Stimulated activated CD4-positive, alpha-beta T cell treated with anti-CD3 and anti-CD28 coated beads, Interleukin-4, amount 100 ng/mL, for 24 hours (primary cell): Measurements from ENCODE around the gene MIXL1.
"Not testable (repeated sequence)": the region's sequence is repeated elsewhere in the genome, so short reads cannot be mapped to it uniquely, and the experiment has no call there.

Experiments
- DNase-seq: peaks from one replicate; pipeline ENCODE4 v3.0.0-alpha.2; 2020

The MIXL1 gene

GRCh38 chr1:226223157-226223785 lies at the start of gene MIXL1:
Gene MIXL1, plus strand, starts transcription at chr1:226223664. Its CDS starts 18 bp downstream, at chr1:226223682.
- no peak for DNase-seq

- peak; percentile 12 for DNase-seq
Measured at GRCh38 chr1:226176870-226177269, 46.6 kb upstream of the MIXL1 start.

GRCh38 chr1:226181996-226182714 lies 41.3 kb upstream of the MIXL1 start:
- DNase-seq, result no peak

- DNase-seq, result no peak
Measured at GRCh38 chr1:226185141-226186036, 38.1 kb upstream of the MIXL1 start.

- peak; percentile 88 for DNase-seq
Measured at GRCh38 chr1:226186124-226187018, 37.1 kb upstream of the MIXL1 start, which contains the start of gene ACBD3. Gene ACBD3, minus strand, starts transcription at chr1:226186741. Its CDS starts 66 bp downstream, at chr1:226186675.

GRCh38 chr1:226187019-226187322 lies 36.5 kb upstream of the MIXL1 start:
- DNase-seq, result no peak

GRCh38 chr1:226187380-226187779 lies 36.1 kb upstream of the MIXL1 start:
- no peak for DNase-seq

GRCh38 chr1:226195144-226195543 lies 28.3 kb upstream of the MIXL1 start:
- no peak for DNase-seq

- no peak for DNase-seq
Measured at GRCh38 chr1:226199971-226200370, 23.5 kb upstream of the MIXL1 start.

- no peak for DNase-seq
Measured at GRCh38 chr1:226201029-226201593, 22.4 kb upstream of the MIXL1 start.

GRCh38 chr1:226202246-226202645 lies 21.2 kb upstream of the MIXL1 start:
- DNase-seq, result no peak

GRCh38 chr1:226202666-226203065 lies 20.8 kb upstream of the MIXL1 start:
- not testable (repeated sequence) for DNase-seq

- DNase-seq, result no peak
Measured at GRCh38 chr1:226203240-226203639, 20.2 kb upstream of the MIXL1 start.

- no peak for DNase-seq
Measured at GRCh38 chr1:226203655-226204054, 19.8 kb upstream of the MIXL1 start.

GRCh38 chr1:226204198-226204597 lies 19.3 kb upstream of the MIXL1 start:
- DNase-seq, result no peak

- DNase-seq, result no peak
Measured at GRCh38 chr1:226207048-226207447, 16.4 kb upstream of the MIXL1 start.

- DNase-seq, result no peak
Measured at GRCh38 chr1:226209307-226210059, 14.0 kb upstream of the MIXL1 start.

GRCh38 chr1:226210571-226211176 lies 12.8 kb upstream of the MIXL1 start:
- no peak for DNase-seq

- no peak for DNase-seq
Measured at GRCh38 chr1:226211181-226211821, 12.2 kb upstream of the MIXL1 start.

- DNase-seq, result no peak
Measured at GRCh38 chr1:226212545-226212944, 10.9 kb upstream of the MIXL1 start.
